Loucy (cell line): ENCODE data around the gene TMEM150B.

Source experiments
- EZH2phosphoT487 ChIP-seq: fragments of 200-600 bp; IDR thresholded peaks from 2 replicates; pipeline ENCODE4 v1.6.1; 2018; ENCODE audit warnings: antibody characterized with exemption, mild to moderate bottlenecking, moderate library complexity, borderline replicate concordance
- TF ChIP-seq, protein P1 (sequence below): fragments of 200-600 bp; sonication (generic); conservative IDR thresholded peaks from 2 replicates; pipeline ENCODE4 v1.5.1; 2014; ENCODE audit warnings: mild to moderate bottlenecking, antibody characterized with exemption, low read length

DNA sequence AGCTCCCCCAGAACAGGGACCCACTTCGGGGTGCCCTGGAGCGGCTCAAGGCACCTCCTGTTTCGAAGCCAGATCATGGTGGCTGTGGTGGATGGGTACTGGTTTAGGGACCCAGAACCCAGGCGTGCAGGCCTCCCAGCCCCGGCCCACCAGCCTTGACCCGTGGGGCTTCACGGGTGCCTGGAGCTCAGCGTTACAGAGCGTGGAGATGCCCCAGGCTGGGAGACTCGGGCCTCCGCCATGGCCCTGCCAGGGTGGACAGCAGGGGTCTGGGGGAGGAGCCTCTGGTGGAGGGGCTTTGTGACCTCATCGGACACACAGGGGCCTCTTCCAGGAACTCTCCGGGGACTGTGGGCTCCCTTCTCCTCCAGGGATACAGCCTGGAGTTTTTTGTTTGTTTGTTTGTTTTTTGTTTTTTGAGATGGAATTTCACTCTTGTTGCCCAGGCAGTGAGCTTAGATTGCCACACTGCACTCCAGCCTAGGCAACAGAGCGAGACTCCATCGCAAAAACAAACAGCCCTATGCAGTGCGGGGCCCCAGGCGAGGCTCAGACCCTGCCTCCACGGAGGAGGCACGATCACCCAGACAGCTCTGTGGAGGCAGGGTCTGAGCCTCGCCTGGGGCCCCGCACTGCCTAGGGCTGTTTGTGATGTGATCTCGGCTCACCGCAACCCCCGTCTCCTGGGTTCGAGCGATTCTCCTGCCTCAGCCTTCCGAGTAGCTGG is 38.0 kb upstream of the TMEM150B start, which contains the start of gene GARIN5B:
- TF ChIP-seq, protein P1, sequence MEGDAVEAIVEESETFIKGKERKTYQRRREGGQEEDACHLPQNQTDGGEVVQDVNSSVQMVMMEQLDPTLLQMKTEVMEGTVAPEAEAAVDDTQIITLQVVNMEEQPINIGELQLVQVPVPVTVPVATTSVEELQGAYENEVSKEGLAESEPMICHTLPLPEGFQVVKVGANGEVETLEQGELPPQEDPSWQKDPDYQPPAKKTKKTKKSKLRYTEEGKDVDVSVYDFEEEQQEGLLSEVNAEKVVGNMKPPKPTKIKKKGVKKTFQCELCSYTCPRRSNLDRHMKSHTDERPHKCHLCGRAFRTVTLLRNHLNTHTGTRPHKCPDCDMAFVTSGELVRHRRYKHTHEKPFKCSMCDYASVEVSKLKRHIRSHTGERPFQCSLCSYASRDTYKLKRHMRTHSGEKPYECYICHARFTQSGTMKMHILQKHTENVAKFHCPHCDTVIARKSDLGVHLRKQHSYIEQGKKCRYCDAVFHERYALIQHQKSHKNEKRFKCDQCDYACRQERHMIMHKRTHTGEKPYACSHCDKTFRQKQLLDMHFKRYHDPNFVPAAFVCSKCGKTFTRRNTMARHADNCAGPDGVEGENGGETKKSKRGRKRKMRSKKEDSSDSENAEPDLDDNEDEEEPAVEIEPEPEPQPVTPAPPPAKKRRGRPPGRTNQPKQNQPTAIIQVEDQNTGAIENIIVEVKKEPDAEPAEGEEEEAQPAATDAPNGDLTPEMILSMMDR = no peak
- TF ChIP-seq EZH2phosphoT487 = no peak
